ENCODE measurements around the gene GDA.
A peak's percentile ranks its signal among the peaks of the same experiment; 100 is the strongest.

DNA sequence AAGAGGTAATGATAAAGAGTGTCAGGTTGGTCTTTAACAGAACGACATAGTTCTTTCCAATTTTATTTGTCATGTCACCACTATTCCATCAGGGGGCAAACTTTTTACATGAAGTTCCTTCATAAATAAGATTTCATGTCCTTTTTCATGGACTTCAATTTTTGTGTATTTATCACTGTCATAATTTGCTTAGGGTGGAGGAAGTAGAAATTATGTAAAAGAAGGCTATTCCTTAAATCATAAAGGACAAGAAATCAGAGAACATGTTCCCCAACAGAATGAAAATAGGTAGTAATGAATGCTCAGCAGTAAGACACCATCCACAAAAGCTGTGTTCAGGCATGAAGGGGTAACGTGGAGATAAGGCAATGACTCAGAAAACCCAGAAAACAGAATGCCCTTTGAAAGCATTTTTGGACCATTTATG, 143.0 kb downstream of the GDA start:
- peak in 3 of 4 experiments; percentile 69 to 81 (median 70) for TF ChIP-seq CTCF (IDR thresholded peaks at IDR 0.05)
- TF ChIP-seq POLR2A (IDR thresholded peaks at IDR 0.05), result no peak
